OCI-LY3 (cell line): Measurements from ENCODE around the gene CMSS1.
A peak's percentile ranks its signal among the peaks of the same experiment; 100 is the strongest.

Experiments used
- H2AFZ ChIP-seq: fragments of 200-600, 300-600 bp; shearing (Covaris generic); 2 replicates; pipeline ENCODE4 v1.6.0; 2014; ENCODE audit warnings: antibody characterized with exemption, low read depth, low read length
- H3K27ac ChIP-seq: fragments of 200-600, 300-600 bp; sonication (generic); 2 replicates; pipeline ENCODE4 v1.5.1; 2014; ENCODE audit warnings: mild to moderate bottlenecking, low read length, moderate library complexity, mixed read lengths
- H3K27me3 ChIP-seq: fragments of 200-600, 300-600 bp; sonication (generic); 2 replicates; pipeline ENCODE4 v1.6.1; 2014; ENCODE audit warnings: low read depth, low read length, mixed read lengths
- H3K36me3 ChIP-seq: fragments of 200-600, 300-600 bp; sonication (generic); replicated peaks from 2 replicates; pipeline ENCODE3; 2014; ENCODE audit warnings: low read depth, low read length, mixed read lengths
- H3K4me1 ChIP-seq: fragments of 300-600, 200-600 bp; sonication (generic); 2 replicates; pipeline ENCODE4 v1.6.1; 2014; ENCODE audit warnings: low read length, mixed read lengths
- H3K4me2 ChIP-seq: fragments of 200-600, 300-600 bp; sonication (generic); 2 replicates; pipeline ENCODE4 v1.6.1; 2014; ENCODE audit warnings: low read length, mixed read lengths
- H3K4me3 ChIP-seq: fragments of 300-600, 200-600 bp; sonication (generic); 2 replicates; pipeline ENCODE4 v1.5.1; 2014; ENCODE audit warnings: antibody characterized with exemption, mild to moderate bottlenecking, low read length, moderate library complexity
- H3K79me2 ChIP-seq: fragments of 300-600, 200-600 bp; shearing (Covaris generic); 2 replicates; pipeline ENCODE4 v1.6.1; 2014; ENCODE audit warnings: mild to moderate bottlenecking, low read length, mixed read lengths
- H3K9ac ChIP-seq: fragments of 300-600, 200-600 bp; shearing (Covaris generic); 2 replicates; pipeline ENCODE4 v1.6.0; 2014; ENCODE audit warnings: mild to moderate bottlenecking, low read length, moderate library complexity
- H3K9me3 ChIP-seq: fragments of 200-600, 300-600 bp; shearing (Covaris generic); 2 replicates; pipeline ENCODE4 v1.6.1; 2014; ENCODE audit warnings: low read length, mixed read lengths; ENCODE audit not compliant: insufficient read depth
- H4K20me1 ChIP-seq: fragments of 200-600, 300-600 bp; sonication (generic); 2 replicates; pipeline ENCODE4 v1.6.1; 2016; ENCODE audit warnings: low read length, mixed read lengths; ENCODE audit not compliant: insufficient read depth
- EZH2phosphoT487 ChIP-seq: fragments of 200-600 bp; shearing (Covaris generic); IDR thresholded peaks from 2 replicates; pipeline ENCODE4 v1.6.1; 2018; ENCODE audit warnings: antibody characterized with exemption, mixed run types, low read depth
- TF ChIP-seq, protein P1 (sequence below): fragments of 200-600, 300-600 bp; sonication (generic); IDR thresholded peaks from 2 replicates; pipeline ENCODE4 v1.5.1; 2014; ENCODE audit warnings: antibody characterized with exemption, low read length, low read depth

Gene CMSS1

DNA sequence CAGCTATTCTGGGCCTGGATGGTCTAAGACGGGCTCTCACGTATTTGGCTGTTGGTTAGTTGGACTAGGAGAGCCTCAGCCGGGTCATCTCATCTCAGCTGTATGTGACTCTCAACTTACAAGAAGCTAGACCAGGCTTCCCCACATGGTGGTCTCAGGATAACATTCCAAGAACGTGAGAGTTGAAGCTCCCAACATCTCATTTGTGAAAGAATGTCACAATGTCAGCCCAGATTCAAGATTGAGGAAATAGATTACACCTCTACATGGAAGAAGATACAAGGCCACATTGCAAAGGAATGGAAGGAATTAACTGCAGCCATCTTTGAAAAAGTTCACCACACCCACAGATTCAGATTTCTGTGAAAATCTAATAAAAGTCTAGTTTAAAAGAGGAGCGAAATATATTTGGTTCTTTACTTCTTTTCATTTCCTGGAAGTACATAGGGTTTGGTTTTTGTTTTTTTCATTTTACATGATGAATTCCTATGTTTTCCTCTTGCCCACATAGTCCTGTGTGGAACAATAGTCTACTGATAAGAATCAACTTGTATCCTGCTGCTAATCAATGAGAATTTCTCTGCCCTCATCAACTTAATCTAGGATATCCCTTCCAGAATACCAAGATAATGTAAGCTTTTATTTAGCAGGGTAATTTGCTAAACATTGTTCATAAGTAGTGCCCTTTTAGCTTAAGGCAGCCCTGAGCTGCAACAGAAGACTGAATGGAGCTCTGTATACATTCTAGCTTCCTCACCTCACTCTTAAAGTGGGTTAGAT lies 116.5 kb downstream of the CMSS1 start:
- H3K4me1 ChIP-seq: peaks cover 22% of the 10 kb centered on the region
- H3K27ac ChIP-seq: no peak overlapping the region
- no peak overlapping the region for H3K4me2 ChIP-seq
- no peak overlapping the region for H3K9ac ChIP-seq
- H3K27me3 ChIP-seq: no peaks in the 10 kb centered on the region
- no peaks in the 10 kb centered on the region for H4K20me1 ChIP-seq
- H3K4me3 ChIP-seq: no peak overlapping the region
- no peaks in the 10 kb centered on the region for H3K9me3 ChIP-seq
- TF ChIP-seq, protein P1, sequence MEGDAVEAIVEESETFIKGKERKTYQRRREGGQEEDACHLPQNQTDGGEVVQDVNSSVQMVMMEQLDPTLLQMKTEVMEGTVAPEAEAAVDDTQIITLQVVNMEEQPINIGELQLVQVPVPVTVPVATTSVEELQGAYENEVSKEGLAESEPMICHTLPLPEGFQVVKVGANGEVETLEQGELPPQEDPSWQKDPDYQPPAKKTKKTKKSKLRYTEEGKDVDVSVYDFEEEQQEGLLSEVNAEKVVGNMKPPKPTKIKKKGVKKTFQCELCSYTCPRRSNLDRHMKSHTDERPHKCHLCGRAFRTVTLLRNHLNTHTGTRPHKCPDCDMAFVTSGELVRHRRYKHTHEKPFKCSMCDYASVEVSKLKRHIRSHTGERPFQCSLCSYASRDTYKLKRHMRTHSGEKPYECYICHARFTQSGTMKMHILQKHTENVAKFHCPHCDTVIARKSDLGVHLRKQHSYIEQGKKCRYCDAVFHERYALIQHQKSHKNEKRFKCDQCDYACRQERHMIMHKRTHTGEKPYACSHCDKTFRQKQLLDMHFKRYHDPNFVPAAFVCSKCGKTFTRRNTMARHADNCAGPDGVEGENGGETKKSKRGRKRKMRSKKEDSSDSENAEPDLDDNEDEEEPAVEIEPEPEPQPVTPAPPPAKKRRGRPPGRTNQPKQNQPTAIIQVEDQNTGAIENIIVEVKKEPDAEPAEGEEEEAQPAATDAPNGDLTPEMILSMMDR: no peak
- no peak for TF ChIP-seq EZH2phosphoT487
- H3K79me2 ChIP-seq: peaks cover 9% of the 10 kb centered on the region; the same call in 1 of the 2 replicates
- no peak overlapping the region for H2AFZ ChIP-seq
- peaks cover 5% of the 10 kb centered on the region for H3K36me3 ChIP-seq

GRCh38 chr3:99934975-99935797 lies 117.5 kb downstream of the CMSS1 start:
- TF ChIP-seq, protein P1: no peak
- TF ChIP-seq EZH2phosphoT487: no peak
- no peaks in the 10 kb centered on the region for H4K20me1 ChIP-seq
- H2AFZ ChIP-seq: no peak overlapping the region
- H3K4me3 ChIP-seq: no peak overlapping the region
- H3K27ac ChIP-seq: no peak overlapping the region
- H3K27me3 ChIP-seq: no peaks in the 10 kb centered on the region
- peaks cover 5% of the 10 kb centered on the region for H3K36me3 ChIP-seq
- H3K4me2 ChIP-seq: no peak overlapping the region
- H3K79me2 ChIP-seq: peaks cover 10% of the 10 kb centered on the region; the same call in 1 of the 2 replicates
- H3K9me3 ChIP-seq: no peaks in the 10 kb centered on the region
- H3K4me1 ChIP-seq: peaks cover 28% of the 10 kb centered on the region
- H3K9ac ChIP-seq: no peak overlapping the region

GRCh38 chr3:99938270-99938911 lies 120.7 kb downstream of the CMSS1 start:
- no peaks in the 10 kb centered on the region for H3K9me3 ChIP-seq
- peak overlapping the region; percentile 99 for H3K4me2 ChIP-seq
- H3K4me3 ChIP-seq: peak overlapping the region; percentile 79
- H3K79me2 ChIP-seq: peaks cover 10% of the 10 kb centered on the region; the same call in 1 of the 2 replicates
- H3K27ac ChIP-seq: peak overlapping the region; percentile 79
- peak overlapping the region; percentile 75 for H3K9ac ChIP-seq
- peak overlapping the region; percentile 68 for H2AFZ ChIP-seq
- H3K4me1 ChIP-seq: peaks cover 28% of the 10 kb centered on the region
- TF ChIP-seq EZH2phosphoT487: no peak
- TF ChIP-seq, protein P1: no peak
- no peaks in the 10 kb centered on the region for H4K20me1 ChIP-seq
- no peaks in the 10 kb centered on the region for H3K27me3 ChIP-seq
- H3K36me3 ChIP-seq: no peaks in the 10 kb centered on the region
